GM19455 (cell line): Measurements from ENCODE around the gene COQ4.
"Not testable (repeated sequence)": the region's sequence is repeated elsewhere in the genome, so short reads cannot be mapped to it uniquely, and the experiment has no call there.

Experiments used
- ATAC-seq: cut with Tn5 transposase; IDR thresholded peaks from one replicate; pipeline ENCODE4 v1.9.1; 2021; ENCODE audit not compliant: unreplicated experiment

Gene COQ4

GRCh38 chr9:128322404-128323211, at the start of gene COQ4, which contains the start of gene TRUB2:
Gene COQ4, plus strand, starts transcription at chr9:128322839. Its CDS starts 20 bp downstream, at chr9:128322859.
Gene TRUB2, minus strand, starts transcription at chr9:128322447. Its CDS starts 39 bp downstream, at chr9:128322408.
- ATAC-seq: peak; percentile 82

GRCh38 chr9:128274245-128274644, 48.4 kb upstream of the COQ4 start:
- no peak for ATAC-seq

- peak; percentile 53 for ATAC-seq
Measured at GRCh38 chr9:128275198-128276007, 47.2 kb upstream of the COQ4 start, which contains the start of gene GOLGA2. Gene GOLGA2, minus strand, starts transcription at chr9:128276007. Its CDS starts 31 bp downstream, at chr9:128275976.

- peak; percentile 96 for ATAC-seq
Measured at GRCh38 chr9:128276008-128276573, 46.5 kb upstream of the COQ4 start, which contains the start of gene SWI5. Gene SWI5, plus strand, starts transcription at chr9:128276276.

GRCh38 chr9:128276574-128277270, 45.9 kb upstream of the COQ4 start:
- ATAC-seq: no peak

GRCh38 chr9:128279088-128280073, 43.3 kb upstream of the COQ4 start:
- ATAC-seq: not testable (repeated sequence)

- ATAC-seq: no peak
Measured at GRCh38 chr9:128280084-128280622, 42.5 kb upstream of the COQ4 start.

- no peak for ATAC-seq
Measured at GRCh38 chr9:128282500-128282899, 40.1 kb upstream of the COQ4 start.

- no peak for ATAC-seq
Measured at GRCh38 chr9:128285033-128285784, 37.4 kb upstream of the COQ4 start.

GRCh38 chr9:128286440-128286839, 36.2 kb upstream of the COQ4 start:
- ATAC-seq: no peak

- ATAC-seq: no peak
Measured at GRCh38 chr9:128288273-128289004, 34.2 kb upstream of the COQ4 start.

GRCh38 chr9:128292009-128292408, 30.6 kb upstream of the COQ4 start:
- ATAC-seq: no peak

GRCh38 chr9:128293091-128293490, 29.5 kb upstream of the COQ4 start:
- ATAC-seq: no peak

- no peak for ATAC-seq
Measured at GRCh38 chr9:128294142-128294541, 28.5 kb upstream of the COQ4 start.

GRCh38 chr9:128296340-128297220, 26.1 kb upstream of the COQ4 start:
- ATAC-seq: no peak

GRCh38 chr9:128297221-128297773, 25.3 kb upstream of the COQ4 start:
- no peak for ATAC-seq
